ENCODE data around the gene MZT1. TPM values are rescaled to one million over a fixed set of nuclear protein-coding genes. Genes with fewer than 3 reads are reported as not detected.
"Not testable (repeated sequence)": the region's sequence is repeated elsewhere in the genome, so short reads cannot be mapped to it uniquely, and the experiment has no call there.

MZT1 gene, protein sequence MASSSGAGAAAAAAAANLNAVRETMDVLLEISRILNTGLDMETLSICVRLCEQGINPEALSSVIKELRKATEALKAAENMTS
- 5.5 TPM for total RNA-seq
- long read RNA-seq, transcript MZT1-201 (3 exons, 2,299 nt) = major isoform, 30 of 30 reads
- long read RNA-seq, partial matches to known transcripts = 0 of 30 reads
- long read RNA-seq, other reads (novel, unspliced or antisense) = 0 of 30 reads

DNA sequence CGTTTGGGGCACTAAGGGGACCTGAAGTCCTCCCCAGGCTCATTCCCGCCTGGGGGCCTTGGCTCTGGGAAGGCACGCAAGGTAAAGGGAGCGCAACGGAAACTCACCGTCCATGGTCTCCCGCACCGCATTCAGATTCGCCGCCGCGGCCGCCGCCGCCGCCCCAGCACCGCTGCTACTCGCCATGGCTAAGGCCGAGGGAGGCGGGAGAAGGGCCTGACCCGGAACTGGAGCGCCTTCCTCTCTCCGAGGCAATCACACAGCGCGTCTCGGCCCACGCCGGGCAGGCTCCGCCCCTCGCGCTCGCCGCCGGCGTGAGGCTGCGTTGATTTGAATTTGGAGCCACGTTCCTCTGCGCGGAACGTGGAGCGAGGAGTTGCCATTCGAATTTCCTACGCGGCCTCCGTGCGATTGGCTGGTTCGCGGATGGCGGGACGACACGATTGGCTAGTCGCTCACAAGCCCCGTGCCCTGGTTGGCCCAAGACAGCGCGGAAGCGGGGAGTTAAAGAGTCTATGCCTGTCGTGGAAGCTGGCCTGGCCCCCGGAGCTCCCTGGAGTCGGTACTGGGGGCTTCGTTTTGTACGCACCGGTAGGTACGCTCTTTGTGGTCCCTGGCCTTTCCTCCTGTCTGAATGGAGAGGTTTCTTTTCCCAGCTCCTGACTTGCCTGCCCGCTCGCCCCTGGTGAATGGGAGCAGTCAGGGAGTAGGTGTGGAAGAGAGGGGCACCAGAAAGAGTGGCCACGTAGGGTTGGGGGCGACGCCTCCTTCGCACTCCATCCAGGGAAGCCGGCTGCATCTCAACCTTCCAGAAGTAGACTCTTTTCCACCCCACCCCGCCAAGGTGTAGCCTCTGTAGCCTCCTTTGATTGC is at the start of gene MZT1, which contains the start of gene BORA:
TSS of gene MZT1 (minus strand) at position 213 of the 873 bp plus-strand sequence. CDS start at position 186, 27 bp downstream.
TSS of gene BORA (plus strand) at position 507 of the 873 bp plus-strand sequence. CDS start 1,018 bp downstream, outside the sequence.
- peak; percentile 98 for DNase-seq (ENCODE audit: low spot score)

GRCh38 chr13:72774019-72774418 is 46.6 kb upstream of the MZT1 start:
- no peak for DNase-seq (ENCODE audit: low spot score)

- DNase-seq (ENCODE audit: low spot score) = no peak
Measured at GRCh38 chr13:72763411-72763810, 36.0 kb upstream of the MZT1 start.

DNA sequence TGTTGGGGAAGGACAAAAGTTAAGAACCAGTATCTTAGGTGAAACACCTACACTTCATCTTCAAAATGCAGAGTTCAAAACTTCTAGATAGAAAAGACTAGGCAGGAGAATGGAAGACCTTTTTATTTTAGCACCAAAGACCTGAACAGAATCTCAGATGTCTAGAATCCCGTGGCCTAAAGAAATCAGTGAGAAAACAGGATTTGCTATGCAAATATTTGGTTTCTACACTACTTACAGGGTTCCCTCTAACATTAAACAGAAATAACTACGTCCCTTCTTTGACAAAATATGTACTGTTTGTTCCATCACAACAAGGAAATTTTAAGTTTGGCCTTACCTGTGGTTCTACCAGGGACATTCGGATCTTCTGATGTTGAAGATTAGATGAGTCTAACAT is 32.8 kb upstream of the MZT1 start:
- DNase-seq (ENCODE audit: low spot score) = no peak

DNA sequence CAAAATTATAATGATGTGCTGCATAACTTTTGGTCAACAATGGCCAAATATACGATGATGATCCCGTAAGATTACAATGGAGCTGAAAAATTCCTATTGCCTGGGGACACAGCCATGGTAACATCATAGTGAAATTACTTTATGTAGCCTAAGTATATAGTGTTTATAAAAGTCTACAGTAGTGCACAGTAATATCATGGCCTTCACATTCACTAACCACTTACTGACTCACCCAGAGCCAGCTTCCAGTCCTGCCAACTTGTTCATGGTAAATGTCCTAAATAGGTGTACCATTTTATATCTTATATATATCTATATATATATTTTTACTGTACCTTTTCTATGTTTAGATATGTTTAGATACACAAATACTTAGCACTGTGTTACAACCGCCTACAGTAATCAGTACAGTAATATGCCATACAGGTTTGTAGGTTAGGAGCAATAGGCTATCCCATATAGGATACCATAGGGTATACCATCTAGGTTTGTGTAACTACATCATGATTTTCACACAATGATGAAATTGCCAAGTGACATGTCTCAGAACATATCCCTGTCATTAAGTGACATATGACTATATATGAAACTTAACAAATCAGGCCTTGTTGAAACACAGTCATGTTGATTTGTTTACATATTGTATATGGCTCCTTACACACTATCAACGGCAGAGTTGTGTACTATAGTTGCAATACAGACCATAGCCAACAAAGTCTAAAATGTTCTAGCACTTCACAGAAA is 30.5 kb upstream of the MZT1 start:
- no peak for DNase-seq (ENCODE audit: low spot score)

GRCh38 chr13:72754111-72754510 is 26.7 kb upstream of the MZT1 start:
- no peak for DNase-seq (ENCODE audit: low spot score)

DNA sequence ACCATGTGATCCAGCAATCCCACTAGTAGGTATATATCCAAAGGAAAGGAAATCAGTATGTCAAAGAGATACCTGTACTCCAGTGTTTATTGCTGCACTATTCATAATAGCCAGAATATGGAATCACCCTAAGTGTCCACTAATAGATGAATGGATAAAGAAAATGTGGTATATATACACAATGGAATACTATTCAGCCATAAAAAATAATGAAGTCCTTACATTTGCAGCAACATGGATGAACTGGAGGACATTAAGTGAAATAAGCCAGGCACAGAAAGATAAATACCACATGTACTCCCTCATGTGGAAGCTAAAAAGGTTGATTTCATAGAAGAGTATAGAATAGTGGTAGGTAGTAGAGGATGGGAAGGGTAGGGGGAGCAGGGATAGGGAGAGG is 23.8 kb upstream of the MZT1 start:
- DNase-seq (ENCODE audit: low spot score) = no peak

DNA sequence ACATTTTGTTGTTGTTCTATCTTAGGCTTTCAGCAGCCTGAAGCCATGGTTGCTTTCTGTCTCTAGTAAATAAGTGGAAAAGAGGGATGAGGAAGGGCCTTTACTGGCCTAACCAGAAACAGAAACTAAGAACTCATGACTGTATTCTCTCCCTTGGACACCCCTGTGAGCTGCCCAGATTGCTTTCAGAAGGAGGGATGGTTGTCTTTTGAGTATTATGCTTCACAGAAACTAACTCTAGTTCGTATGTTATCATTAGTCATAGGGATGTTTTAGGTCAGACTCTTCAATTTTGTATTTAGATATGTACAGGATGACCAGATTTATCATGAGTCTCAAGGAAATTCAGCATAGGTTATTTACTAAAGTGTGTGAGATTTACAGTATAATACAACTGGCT is 17.8 kb upstream of the MZT1 start:
- DNase-seq (ENCODE audit: low spot score) = no peak

GRCh38 chr13:72740015-72740414 is 12.6 kb upstream of the MZT1 start:
- DNase-seq (ENCODE audit: low spot score) = no peak

DNA sequence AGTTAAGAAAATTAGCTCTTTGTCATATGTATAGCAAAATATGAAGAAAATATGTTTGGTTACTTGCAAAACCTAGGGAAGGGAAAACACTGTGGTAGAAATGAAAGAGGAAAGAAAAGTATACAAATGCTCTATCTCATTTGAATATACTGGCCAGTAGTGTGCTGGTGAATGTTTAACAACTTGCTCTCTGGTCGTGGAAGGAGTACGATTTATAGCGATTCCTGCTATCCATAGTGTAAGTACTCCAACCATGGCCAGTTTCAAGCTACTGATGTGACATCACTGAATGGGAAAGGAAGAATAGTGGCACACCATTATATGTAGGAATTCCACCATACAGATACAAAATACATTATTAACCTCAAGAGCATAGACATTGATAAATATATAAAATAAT is 9.6 kb upstream of the MZT1 start:
- no peak for DNase-seq (ENCODE audit: low spot score)

DNA sequence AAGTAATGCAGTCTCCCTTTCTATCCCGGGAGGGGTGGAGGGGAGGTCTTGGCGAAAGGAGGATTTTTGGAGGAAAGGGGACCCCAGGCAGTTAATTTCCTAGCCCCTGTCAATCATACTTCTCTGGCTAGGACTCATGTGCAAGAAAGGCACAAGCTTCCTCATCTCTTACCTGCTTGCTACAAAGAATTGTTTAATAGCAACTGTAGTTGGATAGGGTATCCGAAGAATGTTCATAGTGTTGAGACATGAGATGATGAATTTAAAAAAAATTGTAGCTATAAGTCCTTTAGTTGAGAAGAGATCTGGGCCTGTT is 819 bp upstream of the MZT1 start:
- no peak for DNase-seq (ENCODE audit: low spot score)

GRCh38 chr13:72726726-72727416 is 558 bp downstream of the MZT1 start:
- no peak for DNase-seq (ENCODE audit: low spot score)

GRCh38 chr13:72726185-72726584 is 1.2 kb downstream of the MZT1 start:
- DNase-seq (ENCODE audit: low spot score) = not testable (repeated sequence)

GRCh38 chr13:72716776-72717175 is 10.7 kb downstream of the MZT1 start:
- no peak for DNase-seq (ENCODE audit: low spot score)

GRCh38 chr13:72700509-72700908 is 26.9 kb downstream of the MZT1 start:
- no peak for DNase-seq (ENCODE audit: low spot score)

GRCh38 chr13:72698164-72698563 is 29.3 kb downstream of the MZT1 start:
- DNase-seq (ENCODE audit: low spot score) = no peak

GRCh38 chr13:72696579-72696978 is 30.9 kb downstream of the MZT1 start:
- no peak for DNase-seq (ENCODE audit: low spot score)

DNA sequence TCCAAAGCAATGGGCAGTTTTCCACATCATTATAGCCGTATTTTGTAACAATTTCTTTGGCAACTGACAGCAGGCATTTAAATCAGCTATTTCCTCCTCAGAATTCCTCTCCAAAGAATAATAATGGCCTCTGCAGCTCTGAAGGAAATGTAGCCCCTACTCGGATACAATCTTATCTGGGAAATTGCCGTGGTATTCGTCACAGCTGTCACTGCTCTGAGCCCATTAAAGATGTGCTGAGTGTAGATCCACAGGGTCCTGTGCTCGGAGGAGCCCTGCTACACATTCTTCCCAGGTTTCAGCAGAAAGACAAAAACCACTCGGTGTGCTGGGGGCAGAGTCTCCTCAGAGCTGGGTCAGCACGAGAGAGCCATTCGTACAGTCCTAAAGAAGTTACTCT is 33.1 kb downstream of the MZT1 start:
- no peak for DNase-seq (ENCODE audit: low spot score)

DNA sequence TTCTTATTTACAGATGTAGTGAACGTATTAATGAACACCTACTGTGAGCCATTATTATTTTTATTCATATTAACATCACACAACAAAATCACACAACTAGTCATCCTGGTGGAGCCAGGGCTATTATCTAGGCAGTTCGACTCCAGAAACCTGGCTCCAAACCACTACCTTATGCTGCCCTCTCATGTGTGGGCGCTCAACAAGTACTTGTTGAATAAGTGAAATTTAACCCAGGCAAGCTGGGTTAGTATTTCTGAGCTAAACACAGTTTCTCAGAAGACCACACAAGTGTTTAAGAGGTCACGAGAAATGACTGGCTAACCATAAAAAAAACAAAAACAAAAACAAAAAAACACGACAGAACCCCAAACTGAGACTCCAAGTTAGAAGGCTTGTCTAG is 33.6 kb downstream of the MZT1 start:
- DNase-seq (ENCODE audit: low spot score) = no peak

GRCh38 chr13:72692884-72693514 is 34.4 kb downstream of the MZT1 start:
- no peak for DNase-seq (ENCODE audit: low spot score)

GRCh38 chr13:72689181-72689696 is 38.2 kb downstream of the MZT1 start:
- DNase-seq (ENCODE audit: low spot score) = no peak
